NB4 (cell line): ENCODE data around the gene MMP24.
"Not testable (repeated sequence)": the region's sequence is repeated elsewhere in the genome, so short reads cannot be mapped to it uniquely, and the experiment has no call there.

Experiments used
- DNase-seq: peaks from one replicate; pipeline ENCODE4 v3.0.0; 2010; ENCODE audit warnings: low read depth
- H3K4me3 ChIP-seq: one replicate; pipeline ENCODE4 v1.5.1; 2011; ENCODE audit warnings: mild to moderate bottlenecking, low read depth, low read length, moderate library complexity
- MYC ChIP-seq: IDR thresholded peaks from 2 replicates; pipeline ENCODE4 v1.6.1; 2011; ENCODE audit warnings: low read depth, low read length
- POLR2A ChIP-seq: IDR thresholded peaks from 2 replicates; pipeline ENCODE4 v1.6.1; 2011; ENCODE audit warnings: mild to moderate bottlenecking; ENCODE audit not compliant: insufficient read length; ENCODE audit errors: extremely low read depth
- TF ChIP-seq, protein P1 (sequence below): IDR thresholded peaks from one replicate; pipeline ENCODE4 v1.5.1; 2012; ENCODE audit warnings: low read depth, low read length
- TF ChIP-seq, protein P2 (sequence below): IDR thresholded peaks from 2 replicates; pipeline ENCODE4 v1.6.1; 2011; ENCODE audit warnings: low read depth, low read length

Gene MMP24

DNA sequence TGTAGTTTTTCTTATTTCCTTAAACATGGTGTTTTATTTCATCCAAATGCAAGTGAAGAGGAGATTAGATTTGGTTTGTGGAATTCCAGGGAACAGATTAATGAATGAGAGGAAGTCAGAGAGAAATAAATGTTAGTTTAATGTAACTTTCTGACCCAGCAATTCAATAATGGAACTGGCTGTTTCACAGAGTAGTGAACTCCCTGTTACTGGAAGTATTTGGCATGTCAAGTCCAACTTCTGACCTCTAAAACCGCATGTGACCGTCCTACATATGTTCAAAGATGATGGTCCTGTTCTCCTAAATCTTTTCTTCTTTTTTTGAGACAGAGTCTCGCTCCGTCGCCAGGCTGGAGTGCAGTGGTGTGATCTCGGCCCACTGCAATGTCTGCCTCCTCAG lies 35.9 kb upstream of the MMP24 start:
- DNase-seq, result no peak
- no peak overlapping the region for H3K4me3 ChIP-seq
- no peak for TF ChIP-seq POLR2A
- TF ChIP-seq, protein P1, sequence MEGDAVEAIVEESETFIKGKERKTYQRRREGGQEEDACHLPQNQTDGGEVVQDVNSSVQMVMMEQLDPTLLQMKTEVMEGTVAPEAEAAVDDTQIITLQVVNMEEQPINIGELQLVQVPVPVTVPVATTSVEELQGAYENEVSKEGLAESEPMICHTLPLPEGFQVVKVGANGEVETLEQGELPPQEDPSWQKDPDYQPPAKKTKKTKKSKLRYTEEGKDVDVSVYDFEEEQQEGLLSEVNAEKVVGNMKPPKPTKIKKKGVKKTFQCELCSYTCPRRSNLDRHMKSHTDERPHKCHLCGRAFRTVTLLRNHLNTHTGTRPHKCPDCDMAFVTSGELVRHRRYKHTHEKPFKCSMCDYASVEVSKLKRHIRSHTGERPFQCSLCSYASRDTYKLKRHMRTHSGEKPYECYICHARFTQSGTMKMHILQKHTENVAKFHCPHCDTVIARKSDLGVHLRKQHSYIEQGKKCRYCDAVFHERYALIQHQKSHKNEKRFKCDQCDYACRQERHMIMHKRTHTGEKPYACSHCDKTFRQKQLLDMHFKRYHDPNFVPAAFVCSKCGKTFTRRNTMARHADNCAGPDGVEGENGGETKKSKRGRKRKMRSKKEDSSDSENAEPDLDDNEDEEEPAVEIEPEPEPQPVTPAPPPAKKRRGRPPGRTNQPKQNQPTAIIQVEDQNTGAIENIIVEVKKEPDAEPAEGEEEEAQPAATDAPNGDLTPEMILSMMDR, result no peak
- TF ChIP-seq MYC, result no peak
- TF ChIP-seq, protein P2, sequence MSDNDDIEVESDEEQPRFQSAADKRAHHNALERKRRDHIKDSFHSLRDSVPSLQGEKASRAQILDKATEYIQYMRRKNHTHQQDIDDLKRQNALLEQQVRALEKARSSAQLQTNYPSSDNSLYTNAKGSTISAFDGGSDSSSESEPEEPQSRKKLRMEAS, result no peak

DNA sequence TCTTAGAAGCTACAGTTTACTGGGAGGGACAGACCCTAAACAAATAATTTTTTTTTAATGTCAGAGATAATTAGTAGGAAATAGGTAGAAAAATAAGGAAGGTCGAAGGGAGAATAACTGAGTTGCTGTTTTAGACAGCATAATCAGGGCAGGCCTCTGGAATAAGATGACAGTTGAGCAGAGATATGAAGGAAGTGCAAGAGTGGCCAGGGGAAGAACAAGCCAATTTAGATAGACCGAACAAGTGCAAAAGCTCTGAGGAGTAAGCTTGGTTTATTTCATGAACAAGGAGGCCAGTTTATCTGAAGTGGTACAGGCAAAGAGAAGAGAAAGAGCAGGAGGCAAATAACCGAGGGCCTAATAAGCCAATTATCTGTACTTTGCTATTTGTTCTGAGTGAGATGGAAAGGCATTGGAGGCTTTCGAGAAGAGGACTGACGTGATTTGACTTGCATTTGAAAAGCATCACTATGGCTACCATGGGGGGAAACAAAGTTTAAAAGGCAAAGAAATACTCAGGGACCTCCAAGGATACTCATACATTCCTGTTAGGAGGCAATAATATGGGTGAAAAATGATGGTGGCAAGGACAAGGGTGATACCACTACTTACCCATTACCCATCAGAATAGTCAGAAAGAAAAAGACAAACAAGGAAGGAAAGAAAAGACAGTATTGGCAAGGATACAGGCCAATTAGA lies 34.9 kb upstream of the MMP24 start:
- no peak for DNase-seq
- H3K4me3 ChIP-seq, result no peak overlapping the region
- TF ChIP-seq MYC (no peak), POLR2A (no peak)
- TF ChIP-seq, protein P2, result no peak
- TF ChIP-seq, protein P1, result no peak

DNA sequence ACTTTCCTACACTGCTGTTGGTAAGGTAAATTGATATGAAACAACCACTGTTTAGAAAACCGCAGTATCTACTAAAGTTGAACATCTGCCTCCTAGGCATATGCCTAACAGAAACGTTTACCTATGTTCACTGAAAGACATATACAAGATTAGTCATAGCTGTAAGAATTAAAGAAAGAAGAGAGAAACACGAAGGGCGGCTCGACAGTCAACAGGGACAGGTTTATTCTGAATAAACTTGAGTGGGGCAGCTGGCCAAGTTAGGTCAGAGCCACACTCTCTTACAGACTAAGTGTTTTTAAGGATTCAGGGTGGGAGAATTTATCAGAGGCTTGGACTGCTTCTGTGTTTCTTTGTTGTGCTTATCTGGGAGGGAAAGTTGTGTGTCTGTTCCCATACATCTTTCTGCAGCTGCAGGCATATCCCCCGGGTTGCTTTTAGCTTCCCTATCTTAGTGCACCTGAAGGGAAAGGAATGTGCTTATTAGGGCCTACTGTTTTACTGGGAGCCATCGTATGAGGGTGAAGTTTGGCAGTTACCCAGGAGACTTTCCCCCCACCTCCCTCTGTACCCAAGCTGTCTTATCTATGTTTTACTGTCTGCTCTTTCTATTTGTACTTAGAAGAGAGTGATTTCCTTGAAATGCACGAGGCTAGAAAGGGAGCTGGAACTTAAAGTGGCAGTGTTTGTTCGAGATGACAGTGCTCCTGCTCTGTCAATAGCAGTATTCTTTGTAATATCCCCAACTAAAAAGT lies 34.2 kb upstream of the MMP24 start:
- H3K4me3 ChIP-seq, result no peak overlapping the region
- TF ChIP-seq MYC (no peak), POLR2A (no peak)
- TF ChIP-seq, protein P2, result no peak
- TF ChIP-seq, protein P1, result no peak
- no peak for DNase-seq

DNA sequence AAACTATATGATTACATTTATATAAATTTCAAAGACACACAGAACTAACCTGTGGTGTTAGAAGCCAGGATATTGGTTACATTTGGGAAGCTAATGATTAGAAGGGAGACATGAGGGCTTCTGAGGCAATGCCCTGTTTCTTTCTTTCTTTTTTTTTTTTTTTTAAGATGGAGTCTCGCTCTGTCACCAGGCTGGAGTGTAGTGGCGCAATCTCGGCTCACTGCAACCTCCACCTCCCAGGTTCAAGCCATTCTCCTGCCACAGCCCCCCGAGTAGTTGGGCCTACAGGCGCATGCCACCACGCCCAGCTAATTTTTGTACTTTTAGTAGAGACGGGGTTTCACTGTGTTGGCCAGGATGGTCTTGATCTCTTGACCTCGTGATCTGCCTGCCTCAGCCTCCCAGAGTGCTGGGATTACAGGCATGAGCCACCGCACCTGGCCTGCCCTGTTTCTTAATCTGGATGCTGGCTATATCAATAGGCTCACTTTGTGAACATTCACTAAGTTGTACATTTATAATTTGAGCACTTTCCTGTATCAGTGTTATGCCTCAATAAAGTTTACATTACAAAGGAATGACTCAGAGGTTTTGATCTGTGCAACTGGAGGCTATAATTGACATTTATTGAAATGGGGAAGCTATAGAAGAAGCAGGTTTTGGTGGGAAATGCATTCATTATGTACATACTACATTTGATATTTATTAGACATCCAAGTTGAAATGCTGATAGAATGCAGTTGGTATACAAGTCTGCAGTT lies 33.3 kb upstream of the MMP24 start:
- H3K4me3 ChIP-seq, DNase-seq: not testable (repeated sequence)

DNA sequence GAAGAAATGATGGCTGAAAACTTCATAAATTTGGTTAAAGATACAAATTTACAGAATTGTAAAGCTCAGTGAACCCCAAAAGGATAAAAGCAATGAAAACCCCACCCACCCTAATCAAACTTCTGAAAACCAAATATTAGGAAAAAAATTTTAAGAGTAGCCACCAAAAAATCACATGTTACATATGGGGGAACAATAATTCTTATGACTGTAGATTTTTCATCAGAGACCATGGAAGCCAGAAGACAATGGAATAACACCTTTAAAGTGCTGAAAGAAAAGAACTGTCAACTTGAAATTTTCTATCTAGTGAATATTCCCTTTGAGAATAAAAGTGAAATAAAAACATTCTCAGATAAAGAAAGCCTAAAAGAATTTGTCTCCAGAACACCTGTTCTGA lies 30.2 kb upstream of the MMP24 start:
- TF ChIP-seq, protein P2, result no peak
- TF ChIP-seq, protein P1, result no peak
- TF ChIP-seq POLR2A, result no peak
- H3K4me3 ChIP-seq, result no peak overlapping the region
- no peak for DNase-seq

DNA sequence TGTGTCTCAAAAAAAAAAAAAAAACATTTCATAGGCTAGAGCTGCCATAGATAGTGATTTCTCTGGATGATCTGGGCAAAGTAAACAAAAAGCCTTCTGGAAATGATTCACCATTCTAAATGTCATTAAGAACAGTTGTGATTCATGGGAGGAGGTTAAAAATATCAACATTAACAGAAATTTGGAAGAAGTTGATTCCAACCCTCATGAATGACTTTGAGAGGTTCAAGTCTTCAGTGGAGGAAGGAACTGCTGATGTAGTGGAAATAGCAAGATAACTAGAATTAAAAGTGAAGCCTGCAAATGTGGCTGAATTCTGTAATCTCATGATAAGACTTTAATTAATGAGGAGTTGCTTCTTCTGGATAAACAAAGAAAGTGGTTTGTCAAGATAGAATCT lies 26.8 kb upstream of the MMP24 start:
- no peak for DNase-seq
- no peak overlapping the region for H3K4me3 ChIP-seq
- TF ChIP-seq, protein P1, result no peak
- TF ChIP-seq, protein P2, result no peak
- TF ChIP-seq MYC (no peak), POLR2A (no peak)
